ENCODE results near the gene LRP1.

Gene LRP1

DNA sequence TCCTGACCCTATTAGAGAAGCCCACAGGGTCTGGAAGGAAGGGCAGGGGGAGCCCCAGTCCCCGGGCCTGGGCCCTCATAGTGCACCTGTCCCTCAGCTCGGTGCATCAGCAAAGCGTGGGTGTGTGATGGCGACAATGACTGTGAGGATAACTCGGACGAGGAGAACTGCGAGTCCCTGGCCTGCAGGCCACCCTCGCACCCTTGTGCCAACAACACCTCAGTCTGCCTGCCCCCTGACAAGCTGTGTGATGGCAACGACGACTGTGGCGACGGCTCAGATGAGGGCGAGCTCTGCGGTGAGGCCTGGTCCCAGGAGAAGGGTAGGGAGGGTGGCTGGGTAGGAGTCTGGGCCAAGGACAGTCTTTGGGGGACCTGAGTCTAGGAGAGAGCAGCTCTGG lies 45.4 kb downstream of the LRP1 start:
- no peak for DNase-seq (ENCODE audit: low read depth in 2 of 2)

DNA sequence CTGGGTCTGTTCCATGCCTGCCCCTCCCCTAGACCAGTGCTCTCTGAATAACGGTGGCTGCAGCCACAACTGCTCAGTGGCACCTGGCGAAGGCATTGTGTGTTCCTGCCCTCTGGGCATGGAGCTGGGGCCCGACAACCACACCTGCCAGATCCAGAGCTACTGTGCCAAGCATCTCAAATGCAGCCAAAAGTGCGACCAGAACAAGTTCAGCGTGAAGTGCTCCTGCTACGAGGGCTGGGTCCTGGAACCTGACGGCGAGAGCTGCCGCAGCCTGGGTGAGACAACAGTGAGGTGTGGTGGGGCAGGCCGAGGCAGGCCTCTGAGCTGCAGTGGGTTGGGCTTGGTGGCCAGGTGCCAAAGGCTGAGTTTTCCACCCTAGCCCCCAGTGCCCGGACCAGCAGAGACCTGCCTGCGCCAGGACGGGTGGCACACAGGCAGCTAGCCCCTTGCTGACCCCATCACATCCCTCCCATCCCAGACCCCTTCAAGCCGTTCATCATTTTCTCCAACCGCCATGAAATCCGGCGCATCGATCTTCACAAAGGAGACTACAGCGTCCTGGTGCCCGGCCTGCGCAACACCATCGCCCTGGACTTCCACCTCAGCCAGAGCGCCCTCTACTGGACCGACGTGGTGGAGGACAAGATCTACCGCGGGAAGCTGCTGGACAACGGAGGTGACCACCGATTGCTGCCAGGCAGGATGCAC lies 47.3 kb downstream of the LRP1 start:
- peak; percentile 10 to 42 for DNase-seq (ENCODE audit: low read depth in 2 of 2)

DNA sequence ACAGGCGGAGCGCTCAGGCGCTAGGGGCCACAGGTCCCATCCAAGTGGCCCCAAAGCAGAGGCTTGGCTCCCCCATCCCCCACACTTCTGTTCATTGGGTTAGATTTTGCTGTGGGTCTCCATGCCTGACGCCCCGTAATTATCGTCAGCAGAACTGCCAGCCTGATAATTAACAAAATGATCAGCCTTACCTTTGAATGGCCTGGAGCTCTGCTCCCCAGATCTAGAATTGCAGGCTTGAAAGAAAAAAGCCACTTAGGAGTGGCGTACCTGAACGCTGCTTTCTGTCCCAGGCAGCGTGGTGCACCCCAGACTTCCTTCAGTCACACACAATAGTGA lies 47.8 kb downstream of the LRP1 start:
- no peak for DNase-seq (ENCODE audit: low read depth in 2 of 2)

DNA sequence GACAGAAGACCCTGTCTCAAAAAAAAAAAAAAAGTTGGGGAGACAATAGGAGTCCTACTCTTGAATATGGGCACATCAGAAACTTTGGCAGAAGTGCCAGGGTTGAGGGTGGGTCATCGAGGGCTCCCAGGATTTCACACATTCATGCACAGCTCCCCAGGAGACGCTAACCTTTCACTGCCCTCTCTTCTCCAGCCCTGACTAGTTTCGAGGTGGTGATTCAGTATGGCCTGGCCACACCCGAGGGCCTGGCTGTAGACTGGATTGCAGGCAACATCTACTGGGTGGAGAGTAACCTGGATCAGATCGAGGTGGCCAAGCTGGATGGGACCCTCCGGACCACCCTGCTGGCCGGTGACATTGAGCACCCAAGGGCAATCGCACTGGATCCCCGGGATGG lies 48.6 kb downstream of the LRP1 start:
- no peak for DNase-seq (ENCODE audit: low read depth in 2 of 2)

DNA sequence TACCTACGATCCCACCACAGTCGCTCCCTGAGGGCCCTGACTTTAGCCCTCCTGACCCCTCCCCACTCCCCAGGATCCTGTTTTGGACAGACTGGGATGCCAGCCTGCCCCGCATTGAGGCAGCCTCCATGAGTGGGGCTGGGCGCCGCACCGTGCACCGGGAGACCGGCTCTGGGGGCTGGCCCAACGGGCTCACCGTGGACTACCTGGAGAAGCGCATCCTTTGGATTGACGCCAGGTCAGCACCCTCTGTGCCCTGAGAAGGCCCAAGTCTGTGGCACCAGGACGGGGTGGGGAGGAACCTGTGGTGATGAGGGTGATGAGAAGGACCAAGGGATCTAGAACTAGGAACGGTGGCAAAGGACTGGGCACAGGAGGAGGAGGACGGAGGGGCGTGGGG lies 49.1 kb downstream of the LRP1 start:
- no peak for DNase-seq (ENCODE audit: low read depth in 2 of 2)

DNA sequence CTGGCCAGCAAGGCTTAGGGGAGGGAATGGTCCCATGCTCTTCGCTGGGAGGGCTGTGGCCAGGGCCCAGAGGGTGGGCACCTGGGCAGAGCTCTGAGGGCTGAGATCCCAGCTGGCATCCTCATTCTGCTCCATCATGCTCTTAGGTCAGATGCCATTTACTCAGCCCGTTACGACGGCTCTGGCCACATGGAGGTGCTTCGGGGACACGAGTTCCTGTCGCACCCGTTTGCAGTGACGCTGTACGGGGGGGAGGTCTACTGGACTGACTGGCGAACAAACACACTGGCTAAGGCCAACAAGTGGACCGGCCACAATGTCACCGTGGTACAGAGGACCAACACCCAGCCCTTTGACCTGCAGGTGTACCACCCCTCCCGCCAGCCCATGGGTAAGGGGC lies 49.9 kb downstream of the LRP1 start:
- no peak for DNase-seq (ENCODE audit: low read depth in 2 of 2)

DNA sequence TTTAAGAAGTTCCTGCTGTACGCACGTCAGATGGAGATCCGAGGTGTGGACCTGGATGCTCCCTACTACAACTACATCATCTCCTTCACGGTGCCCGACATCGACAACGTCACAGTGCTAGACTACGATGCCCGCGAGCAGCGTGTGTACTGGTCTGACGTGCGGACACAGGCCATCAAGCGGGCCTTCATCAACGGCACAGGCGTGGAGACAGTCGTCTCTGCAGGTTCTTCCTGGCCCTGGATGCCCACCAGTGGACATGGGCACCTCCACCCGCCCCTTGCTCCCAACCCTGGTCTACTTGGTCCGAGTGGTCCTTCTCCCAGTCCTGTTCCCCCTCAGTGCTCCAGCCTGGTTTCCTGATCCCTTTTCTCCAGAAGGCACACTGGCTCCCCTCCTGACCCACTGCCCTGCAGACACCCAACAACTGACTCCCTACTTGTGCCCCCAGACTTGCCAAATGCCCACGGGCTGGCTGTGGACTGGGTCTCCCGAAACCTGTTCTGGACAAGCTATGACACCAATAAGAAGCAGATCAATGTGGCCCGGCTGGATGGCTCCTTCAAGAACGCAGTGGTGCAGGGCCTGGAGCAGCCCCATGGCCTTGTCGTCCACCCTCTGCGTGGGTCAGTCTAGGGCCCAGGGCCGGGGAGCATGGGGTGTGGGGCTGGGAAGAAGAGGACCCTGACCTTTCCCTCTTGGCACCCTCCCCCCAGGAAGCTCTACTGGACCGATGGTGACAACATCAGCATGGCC lies 51.2 kb downstream of the LRP1 start:
- no peak for DNase-seq (ENCODE audit: low read depth in 2 of 2)

DNA sequence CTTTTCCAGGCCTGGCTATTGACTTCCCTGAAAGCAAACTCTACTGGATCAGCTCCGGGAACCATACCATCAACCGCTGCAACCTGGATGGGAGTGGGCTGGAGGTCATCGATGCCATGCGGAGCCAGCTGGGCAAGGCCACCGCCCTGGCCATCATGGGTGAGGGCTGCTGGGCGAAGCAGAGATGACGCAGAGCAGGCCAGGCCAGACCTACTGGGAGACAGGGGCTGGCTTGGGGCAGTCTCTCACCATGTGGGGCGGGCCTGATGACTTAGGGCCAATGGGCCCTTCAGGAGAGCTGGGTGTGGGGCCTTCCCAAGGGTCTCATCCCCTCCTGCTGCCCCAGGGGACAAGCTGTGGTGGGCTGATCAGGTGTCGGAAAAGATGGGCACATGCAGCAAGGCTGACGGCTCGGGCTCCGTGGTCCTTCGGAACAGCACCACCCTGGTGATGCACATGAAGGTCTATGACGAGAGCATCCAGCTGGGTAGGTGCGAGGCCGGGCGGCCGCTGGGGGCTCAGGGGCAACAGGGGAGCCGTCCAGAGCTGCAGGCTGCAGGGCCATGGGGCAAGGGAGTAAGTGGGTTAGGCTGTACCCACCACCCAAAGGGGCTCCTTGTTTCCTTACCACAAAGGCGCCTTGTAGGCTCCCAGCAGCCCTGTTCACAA lies 52.2 kb downstream of the LRP1 start:
- DNase-seq (ENCODE audit: low read depth in 2 of 2) = no peak

DNA sequence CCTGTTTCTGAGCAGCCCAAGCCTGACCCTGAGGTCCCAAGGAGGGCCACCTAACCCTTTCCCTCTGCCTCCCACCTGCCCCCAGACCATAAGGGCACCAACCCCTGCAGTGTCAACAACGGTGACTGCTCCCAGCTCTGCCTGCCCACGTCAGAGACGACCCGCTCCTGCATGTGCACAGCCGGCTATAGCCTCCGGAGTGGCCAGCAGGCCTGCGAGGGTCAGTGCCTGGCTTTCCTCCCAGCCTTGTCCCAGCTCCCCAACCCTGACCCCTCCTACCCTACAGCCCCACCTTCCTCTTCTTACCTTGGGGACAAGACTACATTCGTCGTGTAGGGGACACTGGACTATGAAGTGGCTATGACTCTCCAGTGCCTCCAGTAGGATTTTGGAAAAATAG lies 52.8 kb downstream of the LRP1 start:
- no peak for DNase-seq (ENCODE audit: low read depth in 2 of 2)

DNA sequence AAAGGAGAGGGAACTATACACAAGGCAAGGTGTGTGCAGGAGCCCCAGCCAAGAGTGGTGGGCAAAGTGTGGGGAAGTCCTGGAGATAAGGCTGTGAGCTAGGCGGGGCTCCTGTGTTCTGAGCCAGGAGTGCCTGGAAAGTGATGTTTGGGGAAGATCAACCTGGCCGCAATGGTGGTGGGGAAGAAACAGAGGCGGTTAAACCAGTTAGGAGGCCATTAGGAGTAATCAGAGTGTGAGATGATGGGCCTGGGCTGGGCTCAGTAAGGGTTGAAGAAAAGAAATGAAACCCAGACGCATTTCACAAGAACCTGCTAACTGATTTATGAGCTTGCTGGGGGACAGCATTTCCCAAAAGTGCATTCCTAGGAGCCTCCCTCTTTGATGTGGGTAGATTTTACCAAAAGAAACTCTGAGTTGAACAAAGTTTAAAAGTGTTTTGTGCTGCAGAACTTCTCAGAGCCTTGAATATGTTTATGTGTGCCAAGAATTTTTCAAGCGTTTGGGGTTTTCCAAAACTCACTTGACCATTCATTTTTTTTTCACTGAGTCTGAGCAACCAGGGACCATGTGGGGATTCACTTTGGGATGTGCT lies 53.4 kb downstream of the LRP1 start:
- DNase-seq (ENCODE audit: low read depth in 2 of 2) = no peak

DNA sequence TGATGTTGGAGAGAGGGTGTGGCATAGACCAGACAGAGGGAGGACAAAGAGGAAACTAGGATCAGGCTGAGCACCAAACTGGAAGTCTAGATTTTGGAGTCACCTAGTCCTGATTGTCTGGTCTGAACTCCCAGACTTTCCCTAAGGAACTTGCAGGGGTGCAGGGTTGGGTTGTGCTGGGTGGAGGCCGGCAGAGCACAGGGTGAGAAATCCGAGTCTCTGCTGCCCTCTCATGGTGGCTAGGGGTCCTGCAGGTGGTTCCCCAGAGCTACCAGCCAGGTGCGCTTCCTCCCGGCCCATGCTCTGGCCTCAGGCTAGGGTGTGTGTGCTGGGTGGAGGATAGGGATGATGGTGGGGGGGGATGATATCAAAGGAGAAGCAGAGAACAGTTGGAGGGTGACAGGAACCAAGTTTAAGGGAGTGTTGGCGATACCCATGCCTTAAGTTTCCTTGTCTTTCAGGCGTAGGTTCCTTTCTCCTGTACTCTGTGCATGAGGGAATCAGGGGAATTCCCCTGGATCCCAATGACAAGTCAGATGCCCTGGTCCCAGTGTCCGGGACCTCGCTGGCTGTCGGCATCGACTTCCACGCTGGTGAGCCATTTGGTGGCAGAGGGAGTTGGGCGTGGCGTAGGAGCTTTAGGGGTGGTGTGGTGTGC lies 54.8 kb downstream of the LRP1 start:
- peak; percentile 59 to 76 for DNase-seq (ENCODE audit: low read depth in 2 of 2)

DNA sequence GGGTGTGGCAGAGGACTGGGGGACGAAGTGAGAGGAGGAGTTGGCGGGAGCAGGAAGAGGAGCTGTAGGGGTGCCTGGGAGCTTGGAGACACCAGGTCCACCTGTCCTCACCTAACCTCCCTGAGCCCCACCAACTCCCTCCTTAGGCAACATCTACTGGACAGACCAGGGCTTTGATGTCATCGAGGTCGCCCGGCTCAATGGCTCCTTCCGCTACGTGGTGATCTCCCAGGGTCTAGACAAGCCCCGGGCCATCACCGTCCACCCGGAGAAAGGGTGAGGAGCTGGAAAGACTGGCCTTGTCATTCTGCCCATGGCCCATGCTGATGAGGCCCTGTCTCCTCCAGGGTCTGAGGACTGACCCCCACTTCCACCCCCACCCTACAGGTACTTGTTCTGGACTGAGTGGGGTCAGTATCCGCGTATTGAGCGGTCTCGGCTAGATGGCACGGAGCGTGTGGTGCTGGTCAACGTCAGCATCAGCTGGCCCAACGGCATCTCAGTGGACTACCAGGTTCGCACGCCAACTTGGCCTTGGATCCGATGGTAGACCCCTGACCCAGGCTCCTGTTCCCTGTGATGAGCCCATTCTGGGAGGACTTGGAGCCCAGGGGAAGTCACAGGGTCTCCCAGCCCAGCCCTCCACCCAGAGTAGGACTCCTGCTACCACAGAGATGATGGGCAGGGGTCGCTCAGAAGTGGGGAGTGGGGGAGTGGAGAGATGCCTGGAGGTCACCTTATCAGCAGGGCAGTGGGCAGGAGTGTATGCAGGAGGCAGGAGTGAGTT lies 55.8 kb downstream of the LRP1 start:
- no peak for DNase-seq (ENCODE audit: low read depth in 2 of 2)

DNA sequence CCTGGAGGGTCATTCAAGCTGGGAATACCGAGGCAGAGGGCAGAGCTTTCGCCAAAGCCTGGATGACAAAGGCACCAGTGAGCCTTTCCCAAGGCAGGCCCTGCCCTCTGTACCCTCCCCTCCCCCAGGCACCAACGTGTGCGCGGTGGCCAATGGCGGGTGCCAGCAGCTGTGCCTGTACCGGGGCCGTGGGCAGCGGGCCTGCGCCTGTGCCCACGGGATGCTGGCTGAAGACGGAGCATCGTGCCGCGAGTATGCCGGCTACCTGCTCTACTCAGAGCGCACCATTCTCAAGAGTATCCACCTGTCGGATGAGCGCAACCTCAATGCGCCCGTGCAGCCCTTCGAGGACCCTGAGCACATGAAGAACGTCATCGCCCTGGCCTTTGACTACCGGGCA lies 57.1 kb downstream of the LRP1 start:
- DNase-seq (ENCODE audit: low read depth in 2 of 2) = no peak

DNA sequence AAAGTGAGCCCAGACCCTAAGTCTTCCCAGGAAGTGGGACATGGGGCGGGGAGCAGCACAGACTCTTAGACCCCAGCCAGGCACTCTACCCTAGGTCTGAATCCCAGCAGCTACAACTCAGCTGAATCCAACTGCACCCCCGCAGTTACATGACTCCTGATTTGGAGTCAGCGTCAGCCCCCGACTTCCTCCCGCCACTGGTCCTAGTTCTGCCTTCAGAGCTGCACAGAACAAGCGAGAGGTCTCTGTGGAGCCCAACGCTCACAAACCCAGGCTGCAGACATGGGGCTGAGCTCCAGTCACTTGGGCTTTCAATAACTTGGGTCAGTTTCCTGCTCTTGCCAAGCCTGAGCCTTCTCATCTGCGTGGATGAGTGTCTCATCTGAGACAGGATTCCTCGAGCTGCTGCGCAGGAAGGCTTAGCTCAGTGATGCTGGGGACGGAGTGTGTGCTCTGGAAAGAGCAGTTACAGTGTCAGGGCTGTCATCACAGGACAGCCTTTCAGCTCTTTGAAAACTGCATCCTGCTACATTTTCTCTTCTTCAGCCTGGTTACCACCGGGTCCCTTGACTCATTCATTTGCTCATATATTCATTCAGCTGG lies 57.7 kb downstream of the LRP1 start:
- DNase-seq (ENCODE audit: low read depth in 2 of 2) = no peak

DNA sequence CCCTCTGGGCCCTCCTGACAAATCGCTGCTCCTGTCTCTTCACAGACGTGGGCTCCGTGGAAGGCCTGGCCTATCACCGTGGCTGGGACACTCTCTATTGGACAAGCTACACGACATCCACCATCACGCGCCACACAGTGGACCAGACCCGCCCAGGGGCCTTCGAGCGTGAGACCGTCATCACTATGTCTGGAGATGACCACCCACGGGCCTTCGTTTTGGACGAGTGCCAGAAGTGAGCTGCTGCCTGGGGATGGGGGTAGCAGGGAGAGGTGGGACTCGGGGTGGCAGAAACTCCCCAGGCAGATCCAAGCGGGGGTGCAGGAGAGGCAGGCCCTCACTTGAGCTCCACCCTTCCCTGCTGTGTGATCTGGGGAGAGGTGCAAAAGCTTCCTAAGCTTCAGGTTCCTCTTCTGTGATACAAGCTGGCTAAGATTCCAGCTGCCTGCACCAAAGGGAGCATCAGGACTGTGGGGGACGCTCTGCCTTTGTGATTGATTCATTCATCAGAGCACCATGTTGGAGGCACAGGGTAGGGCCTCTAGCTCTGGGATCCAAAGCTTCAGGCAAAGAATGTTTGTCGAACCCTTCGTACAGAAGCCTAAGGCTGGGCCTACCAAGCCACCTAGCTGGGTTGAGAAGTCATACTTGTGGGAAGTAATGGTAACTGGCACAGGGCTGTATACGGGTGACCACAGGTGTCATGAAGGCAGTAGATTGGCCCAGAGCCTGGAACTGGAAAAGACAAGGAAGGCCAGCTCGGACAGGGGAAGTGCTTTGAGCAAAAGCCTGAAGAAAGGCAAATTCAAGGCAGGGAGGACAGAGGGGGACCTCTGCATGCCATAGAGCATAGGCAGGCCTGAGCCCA lies 59.2 kb downstream of the LRP1 start:
- no peak for DNase-seq (ENCODE audit: low read depth in 2 of 2)

DNA sequence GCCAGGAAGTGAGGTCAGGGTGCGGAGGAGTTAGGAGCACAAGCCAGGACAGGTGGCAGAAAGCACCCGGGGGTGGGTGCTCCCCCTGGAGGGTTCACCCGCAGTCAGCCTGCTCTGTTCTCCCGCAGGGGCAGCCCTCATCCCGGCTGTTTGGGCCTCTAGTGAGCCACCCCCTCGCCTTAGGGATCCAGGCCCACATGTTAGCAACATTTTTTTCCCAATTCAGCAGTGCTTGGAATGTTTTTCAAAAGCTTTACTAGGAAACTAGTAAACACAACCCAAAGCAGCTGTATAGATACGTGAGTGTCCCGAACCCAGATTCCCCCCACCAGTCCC lies 59.8 kb downstream of the LRP1 start:
- no peak for DNase-seq (ENCODE audit: low read depth in 2 of 2)

DNA sequence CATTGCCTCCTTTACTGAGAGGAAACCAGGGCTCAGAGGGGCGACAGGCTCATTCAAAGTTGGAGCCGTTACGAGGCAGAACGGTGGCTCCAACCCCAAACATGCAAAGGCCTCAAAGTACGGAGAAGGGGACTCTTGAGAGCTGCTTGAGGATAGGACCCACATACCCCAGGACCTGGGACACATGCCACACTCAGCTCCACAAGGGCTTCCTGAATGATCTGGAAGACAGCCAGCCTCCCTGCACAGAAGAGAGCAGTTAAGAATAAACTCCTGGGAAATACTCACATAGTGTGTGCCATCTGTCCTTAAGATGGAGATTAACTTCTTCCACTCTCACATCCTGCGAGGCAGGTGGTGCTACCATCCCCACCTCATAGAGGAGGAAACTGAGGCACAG lies 61.8 kb downstream of the LRP1 start:
- no peak for DNase-seq (ENCODE audit: low read depth in 2 of 2)

DNA sequence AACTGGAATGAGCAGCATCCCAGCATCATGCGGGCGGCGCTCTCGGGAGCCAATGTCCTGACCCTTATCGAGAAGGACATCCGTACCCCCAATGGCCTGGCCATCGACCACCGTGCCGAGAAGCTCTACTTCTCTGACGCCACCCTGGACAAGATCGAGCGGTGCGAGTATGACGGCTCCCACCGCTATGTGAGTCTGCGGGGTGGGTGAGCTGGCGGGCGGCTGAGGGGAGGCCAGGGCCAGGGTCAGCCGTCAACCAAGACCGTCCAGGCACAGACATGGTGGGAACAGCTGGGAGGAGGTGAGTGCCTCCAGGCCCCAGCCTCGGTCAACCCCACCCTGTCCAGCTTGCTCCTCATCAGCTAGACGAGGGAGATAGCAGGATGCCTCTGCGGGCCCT lies 62.5 kb downstream of the LRP1 start:
- DNase-seq (ENCODE audit: low read depth in 2 of 2) = no peak

DNA sequence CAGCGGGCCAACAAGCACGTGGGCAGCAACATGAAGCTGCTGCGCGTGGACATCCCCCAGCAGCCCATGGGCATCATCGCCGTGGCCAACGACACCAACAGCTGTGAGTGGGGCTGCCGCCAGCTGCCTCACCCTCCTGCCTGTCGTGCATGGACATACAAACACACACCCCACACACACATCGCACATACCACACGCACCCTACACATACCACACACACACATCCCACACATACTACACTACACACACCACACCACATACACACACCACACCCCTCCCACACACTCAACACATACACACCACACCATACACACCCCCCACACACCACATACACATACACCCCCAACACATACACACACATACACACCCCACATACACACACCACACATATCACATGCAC lies 63.1 kb downstream of the LRP1 start:
- DNase-seq (ENCODE audit: low read depth in 2 of 2) = no peak

DNA sequence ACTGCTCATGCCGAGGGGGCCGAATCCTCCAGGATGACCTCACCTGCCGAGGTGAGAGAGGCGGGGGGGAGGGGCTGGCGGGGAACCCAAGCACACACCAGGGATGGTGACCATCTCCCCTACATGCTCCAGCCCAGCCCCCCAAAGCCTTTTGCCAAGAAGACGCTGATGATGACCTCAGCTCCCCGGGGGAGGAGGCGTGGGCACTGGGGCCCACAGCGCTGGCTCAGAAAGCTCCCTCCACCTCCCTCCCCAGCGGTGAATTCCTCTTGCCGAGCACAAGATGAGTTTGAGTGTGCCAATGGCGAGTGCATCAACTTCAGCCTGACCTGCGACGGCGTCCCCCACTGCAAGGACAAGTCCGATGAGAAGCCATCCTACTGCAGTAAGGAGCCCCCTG lies 64.6 kb downstream of the LRP1 start:
- DNase-seq (ENCODE audit: low read depth in 2 of 2) = no peak
